Esophagus squamous epithelium (tissue), 4 donors: ENCODE data around the gene ETNK1.

ENCODE experiments used
- POLR2A ChIP-seq, 4 donors: fragments of 450-650 bp; IDR thresholded peaks; one replicate each; pipeline ENCODE4 v1.6.1; 2017; ENCODE audit warnings: antibody characterized with exemption in 4 of 4, mild to moderate bottlenecking in 4 of 4, moderate library complexity in 3 of 4
- TF ChIP-seq, protein P1 (sequence below), 6 experiments: fragments of 450-650 bp in 4 of 6; fragments of 200-600 bp in 2 of 6; sonication (generic) in 2 of 6; IDR thresholded peaks; one replicate each; pipeline ENCODE4 v1.5.1; 2016 to 2019; ENCODE audit warnings: antibody characterized with exemption in 6 of 6, mild to moderate bottlenecking in 4 of 6, moderate library complexity in 4 of 6

GRCh38 chr12:22578328-22578727 is 46.6 kb upstream of the ETNK1 start:
- no peak for TF ChIP-seq POLR2A (IDR thresholded peaks at IDR 0.05)
- TF ChIP-seq, protein P1, sequence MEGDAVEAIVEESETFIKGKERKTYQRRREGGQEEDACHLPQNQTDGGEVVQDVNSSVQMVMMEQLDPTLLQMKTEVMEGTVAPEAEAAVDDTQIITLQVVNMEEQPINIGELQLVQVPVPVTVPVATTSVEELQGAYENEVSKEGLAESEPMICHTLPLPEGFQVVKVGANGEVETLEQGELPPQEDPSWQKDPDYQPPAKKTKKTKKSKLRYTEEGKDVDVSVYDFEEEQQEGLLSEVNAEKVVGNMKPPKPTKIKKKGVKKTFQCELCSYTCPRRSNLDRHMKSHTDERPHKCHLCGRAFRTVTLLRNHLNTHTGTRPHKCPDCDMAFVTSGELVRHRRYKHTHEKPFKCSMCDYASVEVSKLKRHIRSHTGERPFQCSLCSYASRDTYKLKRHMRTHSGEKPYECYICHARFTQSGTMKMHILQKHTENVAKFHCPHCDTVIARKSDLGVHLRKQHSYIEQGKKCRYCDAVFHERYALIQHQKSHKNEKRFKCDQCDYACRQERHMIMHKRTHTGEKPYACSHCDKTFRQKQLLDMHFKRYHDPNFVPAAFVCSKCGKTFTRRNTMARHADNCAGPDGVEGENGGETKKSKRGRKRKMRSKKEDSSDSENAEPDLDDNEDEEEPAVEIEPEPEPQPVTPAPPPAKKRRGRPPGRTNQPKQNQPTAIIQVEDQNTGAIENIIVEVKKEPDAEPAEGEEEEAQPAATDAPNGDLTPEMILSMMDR (IDR thresholded peaks at IDR 0.05), result no peak
